ENCODE results near the gene PTEN.
"Not testable (repeated sequence)": the region's sequence is repeated elsewhere in the genome, so short reads cannot be mapped to it uniquely, and the experiment has no call there.

The PTEN gene

GRCh38 chr10:87882555-87883294 lies 19.3 kb downstream of the PTEN start:
- Histone ChIP-seq H3K36me3 (ENCODE audit: control insufficient read depth in 5 of 5, insufficient read depth in 5 of 5, low read length in 5 of 5) (peaks cover 3 to 19% (median 16%) of the 10 kb centered on the region in 5 donors), H3K27ac (ENCODE audit: low read depth, low read length) (no peak overlapping the region), H3K27me3 (ENCODE audit: control insufficient read depth in 5 of 5, insufficient read depth in 4 of 5, low read length in 5 of 5) (no peaks in the 10 kb centered on the region), H3K4me3 (ENCODE audit: low read depth in 1 of 5, low read length in 5 of 5) (no peak overlapping the region), H3K9me3 (ENCODE audit: control insufficient read depth in 5 of 5, low read length in 5 of 5) (peaks cover 0 to 4% (median 0%) of the 10 kb centered on the region in 5 donors), H3K9ac (ENCODE audit: low read length in 5 of 5) (no peak overlapping the region), H3K4me1 (ENCODE audit: control insufficient read depth in 5 of 5, insufficient read depth in 5 of 5, low read length in 5 of 5) (peaks cover 0 to 20% (median 5%) of the 10 kb centered on the region in 5 donors)

- Histone ChIP-seq H3K4me3 (ENCODE audit: low read depth in 1 of 5, low read length in 5 of 5) (no peak overlapping the region), H3K4me1 (ENCODE audit: control insufficient read depth in 5 of 5, insufficient read depth in 5 of 5, low read length in 5 of 5) (peaks cover 0 to 24% (median 6%) of the 10 kb centered on the region in 5 donors), H3K9me3 (ENCODE audit: control insufficient read depth in 5 of 5, low read length in 5 of 5) (peaks cover 0 to 4% (median 0%) of the 10 kb centered on the region in 5 donors), H3K9ac (ENCODE audit: low read length in 5 of 5) (no peak overlapping the region), H3K36me3 (ENCODE audit: control insufficient read depth in 5 of 5, insufficient read depth in 5 of 5, low read length in 5 of 5) (peaks cover 5 to 20% (median 17%) of the 10 kb centered on the region in 5 donors), H3K27ac (ENCODE audit: low read depth, low read length) (no peak overlapping the region), H3K27me3 (ENCODE audit: control insufficient read depth in 5 of 5, insufficient read depth in 4 of 5, low read length in 5 of 5) (no peaks in the 10 kb centered on the region)
Measured at GRCh38 chr10:87886635-87887034, 23.2 kb downstream of the PTEN start.

GRCh38 chr10:87887146-87887545 lies 23.7 kb downstream of the PTEN start:
- Histone ChIP-seq H3K27me3 (ENCODE audit: control insufficient read depth in 5 of 5, insufficient read depth in 4 of 5, low read length in 5 of 5) (no peaks in the 10 kb centered on the region), H3K4me3 (ENCODE audit: low read depth in 1 of 5, low read length in 5 of 5) (no peak overlapping the region), H3K9ac (ENCODE audit: low read length in 5 of 5) (no peak overlapping the region), H3K4me1 (ENCODE audit: control insufficient read depth in 5 of 5, insufficient read depth in 5 of 5, low read length in 5 of 5) (peaks cover 0 to 22% (median 6%) of the 10 kb centered on the region in 5 donors), H3K36me3 (ENCODE audit: control insufficient read depth in 5 of 5, insufficient read depth in 5 of 5, low read length in 5 of 5) (peaks cover 5 to 20% (median 17%) of the 10 kb centered on the region in 5 donors), H3K9me3 (ENCODE audit: control insufficient read depth in 5 of 5, low read length in 5 of 5) (peaks cover 0 to 4% (median 0%) of the 10 kb centered on the region in 5 donors), H3K27ac (ENCODE audit: low read depth, low read length) (no peak overlapping the region)

DNA sequence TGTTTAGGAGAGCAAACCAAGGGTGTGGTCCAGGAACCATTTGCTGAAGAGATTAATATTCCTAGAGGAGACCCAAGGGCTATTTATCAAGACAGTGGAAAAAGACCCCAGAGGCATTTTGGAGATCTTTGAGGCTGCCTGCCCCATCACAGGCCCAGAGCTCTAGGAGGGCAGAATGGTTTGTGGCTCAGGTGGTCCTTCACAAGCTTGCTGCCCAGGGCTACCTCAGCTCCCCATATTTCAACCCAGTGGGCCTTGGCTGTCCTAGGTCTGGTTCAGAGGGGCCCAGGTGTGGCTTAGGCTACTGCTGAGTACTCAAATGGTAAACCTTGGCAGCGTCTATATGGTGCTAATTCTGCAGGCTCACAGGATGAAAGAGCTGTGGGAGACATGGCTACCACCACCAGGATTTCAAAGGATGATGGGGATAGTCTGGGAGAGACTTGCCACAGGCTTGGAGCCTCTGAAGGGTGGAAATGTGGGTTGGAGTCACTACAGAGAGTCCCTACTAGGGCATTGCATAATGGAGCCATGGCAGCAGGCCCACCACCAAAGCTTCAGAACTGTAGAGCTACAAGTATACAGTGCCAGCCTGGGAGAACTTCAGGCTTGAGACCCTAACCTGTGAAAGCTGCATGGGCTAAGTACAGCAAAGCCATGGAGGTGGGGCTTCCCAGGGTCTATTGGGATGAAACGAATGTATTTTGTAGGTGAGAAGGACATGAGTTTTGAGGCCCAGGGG lies 24.3 kb downstream of the PTEN start:
- Histone ChIP-seq H3K36me3 (ENCODE audit: control insufficient read depth in 5 of 5, insufficient read depth in 5 of 5, low read length in 5 of 5) (peaks cover 5 to 20% (median 17%) of the 10 kb centered on the region in 5 donors), H3K4me3 (ENCODE audit: low read depth in 1 of 5, low read length in 5 of 5) (peak overlapping the region in 1 of 5 donors; percentile 22), H3K4me1 (ENCODE audit: control insufficient read depth in 5 of 5, insufficient read depth in 5 of 5, low read length in 5 of 5) (peaks cover 0 to 20% (median 6%) of the 10 kb centered on the region in 5 donors), H3K9ac (ENCODE audit: low read length in 5 of 5) (no peak overlapping the region), H3K9me3 (ENCODE audit: control insufficient read depth in 5 of 5, low read length in 5 of 5) (peaks cover 0 to 4% (median 0%) of the 10 kb centered on the region in 5 donors), H3K27ac (ENCODE audit: low read depth, low read length) (no peak overlapping the region), H3K27me3 (ENCODE audit: control insufficient read depth in 5 of 5, insufficient read depth in 4 of 5, low read length in 5 of 5) (no peaks in the 10 kb centered on the region)

DNA sequence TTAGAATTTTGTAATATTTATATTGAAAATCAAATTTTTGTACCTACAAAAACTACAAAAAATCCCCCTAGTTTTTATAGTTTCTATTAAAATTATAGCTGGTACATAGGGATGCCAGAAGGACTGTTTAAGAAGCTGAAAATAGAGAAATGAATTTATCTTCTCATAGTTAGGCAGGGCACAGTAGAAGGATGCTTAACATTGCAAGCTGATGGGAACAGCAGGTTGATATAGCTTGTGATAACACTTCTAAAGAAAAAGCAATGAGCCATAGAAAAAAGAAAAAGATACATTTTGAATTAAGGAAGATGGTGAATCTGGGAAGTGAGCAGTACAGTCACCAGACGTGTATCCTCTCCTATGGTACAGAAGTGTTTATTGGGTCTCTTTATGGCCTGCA lies 32.0 kb downstream of the PTEN start:
- H3K27me3 ChIP-seq (ENCODE audit: control insufficient read depth in 5 of 5, insufficient read depth in 4 of 5, low read length in 5 of 5), result no peaks in the 10 kb centered on the region
- no peak overlapping the region for H3K9ac ChIP-seq (ENCODE audit: low read length in 5 of 5)
- H3K9me3 ChIP-seq (ENCODE audit: control insufficient read depth in 5 of 5, low read length in 5 of 5), result no peaks in the 10 kb centered on the region
- no peak overlapping the region for H3K4me3 ChIP-seq (ENCODE audit: low read depth in 1 of 5, low read length in 5 of 5)
- H3K27ac ChIP-seq (ENCODE audit: low read depth, low read length), result no peak overlapping the region
- peaks cover 0 to 10% (median 0%) of the 10 kb centered on the region in 5 donors for H3K36me3 ChIP-seq (ENCODE audit: control insufficient read depth in 5 of 5, insufficient read depth in 5 of 5, low read length in 5 of 5)
- peaks cover 0 to 5% (median 3%) of the 10 kb centered on the region in 5 donors for H3K4me1 ChIP-seq (ENCODE audit: control insufficient read depth in 5 of 5, insufficient read depth in 5 of 5, low read length in 5 of 5)

GRCh38 chr10:87896216-87896615 lies 32.8 kb downstream of the PTEN start:
- Histone ChIP-seq H3K27me3 (ENCODE audit: control insufficient read depth in 5 of 5, insufficient read depth in 4 of 5, low read length in 5 of 5) (no peaks in the 10 kb centered on the region), H3K27ac (ENCODE audit: low read depth, low read length) (no peak overlapping the region), H3K9me3 (ENCODE audit: control insufficient read depth in 5 of 5, low read length in 5 of 5) (no peaks in the 10 kb centered on the region), H3K4me3 (ENCODE audit: low read depth in 1 of 5, low read length in 5 of 5) (no peak overlapping the region), H3K9ac (ENCODE audit: low read length in 5 of 5) (no peak overlapping the region), H3K4me1 (ENCODE audit: control insufficient read depth in 5 of 5, insufficient read depth in 5 of 5, low read length in 5 of 5) (peaks cover 0 to 5% (median 3%) of the 10 kb centered on the region in 5 donors), H3K36me3 (ENCODE audit: control insufficient read depth in 5 of 5, insufficient read depth in 5 of 5, low read length in 5 of 5) (peaks cover 0 to 6% (median 0%) of the 10 kb centered on the region in 5 donors)

DNA sequence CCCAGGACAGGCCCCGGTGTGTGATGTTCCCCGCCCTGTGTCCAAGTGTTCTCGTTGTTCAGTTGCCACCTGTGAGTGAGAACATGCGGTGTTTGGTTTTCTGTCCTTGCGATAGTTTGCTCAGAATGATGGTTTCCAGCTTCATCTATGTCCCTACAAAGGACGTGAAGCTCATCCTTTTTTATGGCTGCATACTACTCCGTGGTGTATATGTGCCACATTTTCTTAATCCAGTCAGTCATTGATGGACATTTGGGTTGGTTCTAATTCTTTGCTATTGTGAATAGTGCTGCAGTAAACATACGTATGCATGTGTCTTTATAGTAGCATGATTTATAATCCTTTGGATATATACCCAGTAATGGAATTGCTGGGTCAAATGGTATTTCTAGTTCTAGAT lies 34.5 kb downstream of the PTEN start:
- H3K9ac ChIP-seq (ENCODE audit: low read length in 5 of 5); H3K27me3 ChIP-seq (ENCODE audit: control insufficient read depth in 5 of 5, insufficient read depth in 4 of 5, low read length in 5 of 5); H3K4me3 ChIP-seq (ENCODE audit: low read depth in 1 of 5, low read length in 5 of 5); H3K4me1 ChIP-seq (ENCODE audit: control insufficient read depth in 5 of 5, insufficient read depth in 5 of 5, low read length in 5 of 5); H3K36me3 ChIP-seq (ENCODE audit: control insufficient read depth in 5 of 5, insufficient read depth in 5 of 5, low read length in 5 of 5); H3K9me3 ChIP-seq (ENCODE audit: control insufficient read depth in 5 of 5, low read length in 5 of 5); H3K27ac ChIP-seq (ENCODE audit: low read depth, low read length): not testable (repeated sequence)

GRCh38 chr10:87903396-87903795 lies 40.0 kb downstream of the PTEN start:
- H3K9me3 ChIP-seq (ENCODE audit: control insufficient read depth in 5 of 5, low read length in 5 of 5); H3K4me3 ChIP-seq (ENCODE audit: low read depth in 1 of 5, low read length in 5 of 5); H3K27me3 ChIP-seq (ENCODE audit: control insufficient read depth in 5 of 5, insufficient read depth in 4 of 5, low read length in 5 of 5); H3K9ac ChIP-seq (ENCODE audit: low read length in 5 of 5); H3K27ac ChIP-seq (ENCODE audit: low read depth, low read length): not testable (repeated sequence)
- Histone ChIP-seq H3K36me3 (ENCODE audit: control insufficient read depth in 5 of 5, insufficient read depth in 5 of 5, low read length in 5 of 5) (peaks cover 0 to 15% (median 4%) of the 10 kb centered on the region in 5 donors), H3K4me1 (ENCODE audit: control insufficient read depth in 5 of 5, insufficient read depth in 5 of 5, low read length in 5 of 5) (peaks cover 0 to 15% (median 3%) of the 10 kb centered on the region in 5 donors)

DNA sequence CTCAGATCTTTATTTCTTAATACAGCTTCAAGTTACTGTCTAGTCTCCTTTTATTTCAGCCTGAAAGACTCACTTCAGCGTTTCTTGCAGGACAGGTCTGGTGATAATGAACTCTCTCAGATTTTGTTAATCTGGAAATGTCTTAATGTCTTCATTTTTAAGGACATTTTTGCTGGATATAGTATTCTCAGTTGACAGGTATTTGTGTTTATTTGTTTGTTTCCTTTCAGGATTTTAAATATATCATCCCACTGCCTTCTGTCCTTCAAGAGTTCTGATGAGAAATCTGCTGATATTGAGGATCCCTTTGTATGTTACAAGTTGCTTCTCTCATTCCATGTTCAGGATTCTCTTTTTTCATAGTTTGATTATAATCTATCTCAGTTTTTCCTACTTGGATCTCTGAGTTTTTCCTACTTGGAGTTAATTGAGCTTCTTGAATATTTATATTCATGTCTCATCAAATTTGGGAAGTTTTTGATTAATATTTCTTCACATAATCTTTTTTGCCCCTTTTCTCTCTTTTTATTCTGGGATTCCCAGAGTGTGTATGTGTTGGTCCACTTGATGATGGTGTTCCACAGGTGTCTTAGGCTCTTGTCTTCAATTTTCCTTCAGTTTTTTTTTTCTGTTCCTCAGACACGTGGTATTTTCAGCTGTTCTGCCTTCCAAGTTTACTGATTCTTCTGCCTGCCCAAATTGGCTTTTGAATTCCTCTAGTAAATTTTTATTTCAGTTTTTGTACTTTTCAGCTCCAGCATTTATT lies 49.9 kb downstream of the PTEN start:
- Histone ChIP-seq H3K4me3 (ENCODE audit: low read depth in 1 of 5, low read length in 5 of 5) (no peak overlapping the region), H3K4me1 (ENCODE audit: control insufficient read depth in 5 of 5, insufficient read depth in 5 of 5, low read length in 5 of 5) (peaks cover 0 to 25% (median 20%) of the 10 kb centered on the region in 5 donors), H3K9me3 (ENCODE audit: control insufficient read depth in 5 of 5, low read length in 5 of 5) (peaks cover 5 to 23% (median 20%) of the 10 kb centered on the region in 5 donors), H3K27me3 (ENCODE audit: control insufficient read depth in 5 of 5, insufficient read depth in 4 of 5, low read length in 5 of 5) (no peaks in the 10 kb centered on the region), H3K36me3 (ENCODE audit: control insufficient read depth in 5 of 5, insufficient read depth in 5 of 5, low read length in 5 of 5) (peaks cover 0 to 19% (median 6%) of the 10 kb centered on the region in 5 donors), H3K9ac (ENCODE audit: low read length in 5 of 5) (no peak overlapping the region), H3K27ac (ENCODE audit: low read depth, low read length) (no peak overlapping the region)

Data from subcutaneous abdominal adipose tissue (tissue), 5 donors.